ENCODE results near the gene CPEB1.
A peak's percentile ranks its signal among the peaks of the same experiment; 100 is the strongest.

Gene CPEB1

GRCh38 chr15:82540984-82541431, 106.2 kb downstream of the CPEB1 start:
- TF ChIP-seq, protein P1, sequence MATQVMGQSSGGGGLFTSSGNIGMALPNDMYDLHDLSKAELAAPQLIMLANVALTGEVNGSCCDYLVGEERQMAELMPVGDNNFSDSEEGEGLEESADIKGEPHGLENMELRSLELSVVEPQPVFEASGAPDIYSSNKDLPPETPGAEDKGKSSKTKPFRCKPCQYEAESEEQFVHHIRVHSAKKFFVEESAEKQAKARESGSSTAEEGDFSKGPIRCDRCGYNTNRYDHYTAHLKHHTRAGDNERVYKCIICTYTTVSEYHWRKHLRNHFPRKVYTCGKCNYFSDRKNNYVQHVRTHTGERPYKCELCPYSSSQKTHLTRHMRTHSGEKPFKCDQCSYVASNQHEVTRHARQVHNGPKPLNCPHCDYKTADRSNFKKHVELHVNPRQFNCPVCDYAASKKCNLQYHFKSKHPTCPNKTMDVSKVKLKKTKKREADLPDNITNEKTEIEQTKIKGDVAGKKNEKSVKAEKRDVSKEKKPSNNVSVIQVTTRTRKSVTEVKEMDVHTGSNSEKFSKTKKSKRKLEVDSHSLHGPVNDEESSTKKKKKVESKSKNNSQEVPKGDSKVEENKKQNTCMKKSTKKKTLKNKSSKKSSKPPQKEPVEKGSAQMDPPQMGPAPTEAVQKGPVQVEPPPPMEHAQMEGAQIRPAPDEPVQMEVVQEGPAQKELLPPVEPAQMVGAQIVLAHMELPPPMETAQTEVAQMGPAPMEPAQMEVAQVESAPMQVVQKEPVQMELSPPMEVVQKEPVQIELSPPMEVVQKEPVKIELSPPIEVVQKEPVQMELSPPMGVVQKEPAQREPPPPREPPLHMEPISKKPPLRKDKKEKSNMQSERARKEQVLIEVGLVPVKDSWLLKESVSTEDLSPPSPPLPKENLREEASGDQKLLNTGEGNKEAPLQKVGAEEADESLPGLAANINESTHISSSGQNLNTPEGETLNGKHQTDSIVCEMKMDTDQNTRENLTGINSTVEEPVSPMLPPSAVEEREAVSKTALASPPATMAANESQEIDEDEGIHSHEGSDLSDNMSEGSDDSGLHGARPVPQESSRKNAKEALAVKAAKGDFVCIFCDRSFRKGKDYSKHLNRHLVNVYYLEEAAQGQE (IDR thresholded peaks at IDR 0.05; ENCODE audit: insufficient read depth in 1 of 2, low read depth in 2 of 2, low read length in 2 of 2) = no peak
- TF ChIP-seq FOXP2 (optimal IDR thresholded peaks at IDR 0.05; ENCODE audit: borderline replicate concordance, extremely low read depth, extremely low read length, insufficient read depth) = no peak
- TF ChIP-seq SIN3A (IDR thresholded peaks at IDR 0.05; ENCODE audit: borderline replicate concordance, insufficient read depth, low read length) = no peak
- no peak for TF ChIP-seq TAF1 (IDR thresholded peaks at IDR 0.05; ENCODE audit: borderline replicate concordance, insufficient read depth, low read length)
- no peak for TF ChIP-seq POLR2AphosphoS5 (IDR thresholded peaks at IDR 0.05; ENCODE audit: low read depth, low read length)

GRCh38 chr15:82540055-82540983, 106.8 kb downstream of the CPEB1 start, which contains the start of gene RPS17:
Gene RPS17, minus strand, starts transcription at chr15:82540457. Its CDS starts 29 bp downstream, at chr15:82540428.
- TF ChIP-seq FOXP2 (optimal IDR thresholded peaks at IDR 0.05; ENCODE audit: borderline replicate concordance, extremely low read depth, extremely low read length, insufficient read depth) = no peak
- TF ChIP-seq SIN3A (IDR thresholded peaks at IDR 0.05; ENCODE audit: borderline replicate concordance, insufficient read depth, low read length) = peak; percentile 56; the same call in 1 of the 2 replicates
- peak; percentile 99 for TF ChIP-seq POLR2AphosphoS5 (IDR thresholded peaks at IDR 0.05; ENCODE audit: low read depth, low read length)
- peak; percentile 100 for TF ChIP-seq TAF1 (IDR thresholded peaks at IDR 0.05; ENCODE audit: borderline replicate concordance, insufficient read depth, low read length)
- TF ChIP-seq, protein P1 (IDR thresholded peaks at IDR 0.05; ENCODE audit: insufficient read depth in 1 of 2, low read depth in 2 of 2, low read length in 2 of 2) = peak in 1 of 2 experiments; percentile 78; a peak in 2 of 4 replicates

DNA sequence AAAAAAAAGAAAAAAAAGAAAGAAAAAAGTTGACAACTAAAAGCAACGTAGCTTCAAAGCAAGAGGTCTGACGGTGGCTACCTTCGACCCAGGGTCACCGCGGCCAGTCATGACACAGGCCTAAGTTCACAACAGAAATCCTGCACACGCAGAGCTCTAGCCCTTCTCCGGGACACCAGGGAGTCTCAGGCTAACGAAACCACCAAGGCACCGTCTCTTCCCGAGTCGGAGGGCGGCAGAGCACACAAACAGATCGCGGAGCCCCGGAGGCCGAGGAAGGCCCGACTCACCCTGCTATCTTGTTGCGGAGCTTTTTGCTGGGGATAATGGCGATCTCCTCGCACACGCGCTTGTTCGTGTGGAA, 107.5 kb downstream of the CPEB1 start:
- TF ChIP-seq POLR2AphosphoS5 (IDR thresholded peaks at IDR 0.05; ENCODE audit: low read depth, low read length) (no peak), TAF1 (IDR thresholded peaks at IDR 0.05; ENCODE audit: borderline replicate concordance, insufficient read depth, low read length) (no peak), SIN3A (IDR thresholded peaks at IDR 0.05; ENCODE audit: borderline replicate concordance, insufficient read depth, low read length) (no peak), FOXP2 (optimal IDR thresholded peaks at IDR 0.05; ENCODE audit: borderline replicate concordance, extremely low read depth, extremely low read length, insufficient read depth) (no peak)
- TF ChIP-seq, protein P1 (IDR thresholded peaks at IDR 0.05; ENCODE audit: insufficient read depth in 1 of 2, low read depth in 2 of 2, low read length in 2 of 2) = no peak

DNA sequence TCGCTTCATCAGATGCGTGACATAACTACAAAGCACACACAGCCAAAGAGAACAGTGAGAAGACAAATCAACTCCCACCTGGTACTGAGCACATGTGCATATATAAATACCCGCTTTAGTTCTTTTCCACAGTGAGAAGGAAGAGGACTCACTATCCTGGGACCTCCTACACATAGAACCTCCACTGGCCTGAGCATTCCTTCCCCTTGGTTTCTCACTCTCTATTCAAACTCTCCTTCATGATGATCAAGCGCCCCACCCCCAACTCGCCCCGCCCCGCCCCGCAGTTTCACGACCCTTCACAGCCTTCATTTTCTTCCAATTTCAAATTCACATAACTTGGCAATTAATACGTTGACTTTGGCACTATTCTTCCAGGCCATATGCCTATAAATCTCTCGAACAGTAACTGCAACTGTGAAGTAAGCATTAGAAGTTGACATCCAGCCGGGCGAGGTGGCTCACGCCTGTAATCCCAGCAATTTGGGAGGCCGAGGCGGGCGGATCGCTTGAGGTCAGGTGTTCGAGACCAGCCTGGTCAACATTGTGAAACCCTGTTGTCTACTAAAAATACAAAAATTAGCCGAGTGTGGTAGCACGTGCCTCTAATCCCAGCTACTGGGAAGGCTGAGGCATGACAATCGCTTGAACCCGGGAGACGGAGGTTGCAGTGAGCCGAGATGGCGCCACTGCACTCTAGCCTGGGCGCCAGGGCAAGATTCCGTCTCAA, 108.0 kb downstream of the CPEB1 start:
- TF ChIP-seq POLR2AphosphoS5 (IDR thresholded peaks at IDR 0.05; ENCODE audit: low read depth, low read length) (peak; percentile 1; the same call in 1 of the 2 replicates), SIN3A (IDR thresholded peaks at IDR 0.05; ENCODE audit: borderline replicate concordance, insufficient read depth, low read length) (no peak)
- TF ChIP-seq, protein P1 (IDR thresholded peaks at IDR 0.05; ENCODE audit: insufficient read depth in 1 of 2, low read depth in 2 of 2, low read length in 2 of 2) = no peak

Measured in PFSK-1 (cell line).